ENCODE results near the gene SCLY.

Gene SCLY

GRCh38 chr2:238107525-238108422, 47.0 kb downstream of the SCLY start (continued):
- TF ChIP-seq, protein P1, sequence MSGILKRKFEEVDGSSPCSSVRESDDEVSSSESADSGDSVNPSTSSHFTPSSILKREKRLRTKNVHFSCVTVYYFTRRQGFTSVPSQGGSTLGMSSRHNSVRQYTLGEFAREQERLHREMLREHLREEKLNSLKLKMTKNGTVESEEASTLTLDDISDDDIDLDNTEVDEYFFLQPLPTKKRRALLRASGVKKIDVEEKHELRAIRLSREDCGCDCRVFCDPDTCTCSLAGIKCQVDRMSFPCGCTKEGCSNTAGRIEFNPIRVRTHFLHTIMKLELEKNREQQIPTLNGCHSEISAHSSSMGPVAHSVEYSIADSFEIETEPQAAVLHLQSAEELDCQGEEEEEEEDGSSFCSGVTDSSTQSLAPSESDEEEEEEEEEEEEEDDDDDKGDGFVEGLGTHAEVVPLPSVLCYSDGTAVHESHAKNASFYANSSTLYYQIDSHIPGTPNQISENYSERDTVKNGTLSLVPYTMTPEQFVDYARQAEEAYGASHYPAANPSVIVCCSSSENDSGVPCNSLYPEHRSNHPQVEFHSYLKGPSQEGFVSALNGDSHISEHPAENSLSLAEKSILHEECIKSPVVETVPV (CRISPR knock-in tag; IDR thresholded peaks at IDR 0.05), result no peak
- TF ChIP-seq ISL1 (CRISPR knock-in tag; IDR thresholded peaks at IDR 0.05), result no peak
- no peak for TF ChIP-seq ZNF70 (CRISPR knock-in tag; IDR thresholded peaks at IDR 0.05)
- no peak for TF ChIP-seq ARNTL (CRISPR knock-in tag; IDR thresholded peaks at IDR 0.05; ENCODE audit: borderline replicate concordance, low read depth)

GRCh38 chr2:238108423-238109183, 47.8 kb downstream of the SCLY start:
- no peak for ATAC-seq
- no peak for TF ChIP-seq ZC3H10 (CRISPR knock-in tag; IDR thresholded peaks at IDR 0.05)
- no peak for TF ChIP-seq GLIS3 (CRISPR knock-in tag; IDR thresholded peaks at IDR 0.05)
- no peak for TF ChIP-seq ESRRG (CRISPR knock-in tag; IDR thresholded peaks at IDR 0.05)

DNA sequence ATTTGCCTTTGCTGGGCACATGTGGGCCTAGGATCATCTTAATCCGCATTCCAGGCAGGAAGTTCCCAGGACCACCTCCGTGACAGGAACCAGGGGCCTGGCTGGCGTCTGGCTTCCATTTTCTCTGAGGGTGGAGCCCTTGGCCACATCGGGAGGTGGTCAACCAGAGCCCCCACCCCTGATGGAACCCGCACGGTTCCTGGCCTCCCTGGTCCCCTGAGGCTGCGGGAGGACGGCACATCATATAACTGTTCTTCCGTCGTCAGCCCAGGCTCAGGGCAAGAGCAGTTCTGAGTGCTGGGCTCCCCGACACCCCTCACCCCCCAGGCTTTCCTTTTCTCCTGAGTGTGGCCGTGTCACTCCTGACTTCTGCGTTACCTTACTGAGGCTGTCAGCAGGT, 52.8 kb downstream of the SCLY start:
- ATAC-seq, result no peak

DNA sequence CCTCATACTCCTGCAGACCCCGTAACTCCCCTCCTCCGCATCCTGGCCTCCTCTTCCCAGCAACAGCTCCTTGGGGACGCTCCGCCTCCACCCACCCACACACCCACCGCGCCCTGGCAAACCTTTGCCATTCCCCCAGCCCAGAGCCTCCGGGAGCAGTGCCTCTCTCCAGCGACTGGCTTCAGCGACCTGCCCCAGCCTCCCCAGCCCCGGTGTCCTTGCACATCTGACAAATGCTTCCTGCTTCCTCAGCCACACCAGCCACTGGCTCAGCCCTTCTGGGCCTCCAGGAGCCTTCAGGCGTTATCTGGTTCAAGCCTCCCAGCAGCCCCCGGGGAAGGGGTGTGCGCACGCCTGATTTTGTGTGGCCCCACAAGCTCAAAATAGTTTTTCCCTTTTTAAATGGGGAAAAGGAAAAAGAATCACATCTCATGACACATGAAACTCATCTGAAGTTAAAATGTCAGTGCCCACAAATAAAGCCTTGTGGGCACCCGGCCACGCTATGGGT, 53.6 kb downstream of the SCLY start:
- no peak for ATAC-seq
- TF ChIP-seq OSR1 (CRISPR knock-in tag; IDR thresholded peaks at IDR 0.05), result no peak

More for the DNA sequence above, 52.8 kb downstream of the SCLY start:
- TF ChIP-seq GLIS3 (CRISPR knock-in tag; IDR thresholded peaks at IDR 0.05), result no peak
- TF ChIP-seq, protein P1 (CRISPR knock-in tag; IDR thresholded peaks at IDR 0.05), result no peak
- no peak for TF ChIP-seq ZFP30 (CRISPR knock-in tag; IDR thresholded peaks at IDR 0.05)
- no peak for TF ChIP-seq ZC3H10 (CRISPR knock-in tag; IDR thresholded peaks at IDR 0.05)
- TF ChIP-seq TOX (CRISPR knock-in tag; IDR thresholded peaks at IDR 0.05; ENCODE audit: borderline replicate concordance), result no peak
- TF ChIP-seq ZFP3 (CRISPR knock-in tag; IDR thresholded peaks at IDR 0.05), result no peak
- no peak for TF ChIP-seq CREB5 (CRISPR knock-in tag; IDR thresholded peaks at IDR 0.05; ENCODE audit: low read depth)
- TF ChIP-seq SNAI2 (CRISPR knock-in tag; IDR thresholded peaks at IDR 0.05), result no peak

DNA sequence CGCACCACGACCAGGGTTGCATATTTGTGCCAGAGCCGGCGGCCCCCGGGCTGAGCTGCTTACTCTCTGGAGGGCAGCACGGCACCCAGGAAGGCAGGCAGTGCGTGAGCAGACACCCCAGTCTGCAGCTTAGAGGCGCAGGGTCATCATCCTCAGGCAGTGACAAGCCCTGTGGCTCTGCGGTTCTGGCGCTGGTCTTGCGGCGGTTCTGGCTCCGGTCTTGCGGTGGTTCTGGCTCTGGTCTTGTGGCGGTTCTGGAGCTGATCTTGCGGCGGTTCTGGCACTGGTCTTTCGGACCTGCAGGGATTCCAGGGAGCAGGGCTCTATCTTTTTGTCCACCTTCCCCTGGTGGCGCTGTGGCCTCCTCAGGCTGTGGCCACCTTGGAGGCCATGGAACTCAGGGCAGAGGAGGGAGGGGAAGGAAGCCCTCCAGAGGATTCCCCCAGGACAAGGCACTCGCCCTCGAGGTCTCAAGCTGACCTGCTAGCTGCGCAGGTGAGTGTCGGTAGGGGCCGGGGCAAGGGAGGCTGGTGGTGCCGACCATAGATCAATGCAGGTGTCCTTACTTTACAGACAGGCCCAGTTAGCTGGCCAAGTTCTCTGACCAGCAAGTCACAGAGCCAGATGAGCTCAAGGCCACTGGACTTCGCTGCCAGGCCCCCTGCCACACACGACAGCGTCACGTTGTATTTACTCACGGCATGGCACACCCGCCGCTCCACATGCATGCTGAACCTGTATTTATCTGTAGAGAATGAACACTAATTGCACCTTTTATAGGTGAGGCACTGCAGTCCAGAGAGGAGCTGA, 54.3 kb downstream of the SCLY start:
- ATAC-seq, result no peak
- TF ChIP-seq POU6F1 (CRISPR knock-in tag; IDR thresholded peaks at IDR 0.05; ENCODE audit: borderline replicate concordance, low read depth) (no peak), BACH2 (CRISPR knock-in tag; IDR thresholded peaks at IDR 0.05; ENCODE audit: borderline replicate concordance) (no peak), ZNF565 (CRISPR knock-in tag; conservative IDR thresholded peaks at IDR 0.05; ENCODE audit: low read depth) (no peak), PATZ1 (CRISPR knock-in tag; IDR thresholded peaks at IDR 0.05; ENCODE audit: borderline replicate concordance) (no peak), ESRRG (CRISPR knock-in tag; IDR thresholded peaks at IDR 0.05) (no peak), PPARA (CRISPR knock-in tag; IDR thresholded peaks at IDR 0.05; ENCODE audit: borderline replicate concordance) (no peak), ISL1 (CRISPR knock-in tag; IDR thresholded peaks at IDR 0.05) (no peak), CREB5 (CRISPR knock-in tag; IDR thresholded peaks at IDR 0.05; ENCODE audit: low read depth) (no peak), ARNTL (CRISPR knock-in tag; IDR thresholded peaks at IDR 0.05; ENCODE audit: borderline replicate concordance, low read depth) (no peak), TCF4 (CRISPR knock-in tag; IDR thresholded peaks at IDR 0.05; ENCODE audit: borderline replicate concordance) (no peak)
- TF ChIP-seq, protein P1 (CRISPR knock-in tag; IDR thresholded peaks at IDR 0.05), result no peak

Data from SK-N-SH treated with all-trans-retinoic acid at 6 μM for 48 hours (cell line).